ENCODE results near the gene TCERG1L. TPM values are rescaled to one million over a fixed set of nuclear protein-coding genes. Genes with fewer than 3 reads are reported as not detected.

Gene TCERG1L
- total RNA-seq, 2 experiments from 2014 or later: 0.06 TPM; not detected in 1

DNA sequence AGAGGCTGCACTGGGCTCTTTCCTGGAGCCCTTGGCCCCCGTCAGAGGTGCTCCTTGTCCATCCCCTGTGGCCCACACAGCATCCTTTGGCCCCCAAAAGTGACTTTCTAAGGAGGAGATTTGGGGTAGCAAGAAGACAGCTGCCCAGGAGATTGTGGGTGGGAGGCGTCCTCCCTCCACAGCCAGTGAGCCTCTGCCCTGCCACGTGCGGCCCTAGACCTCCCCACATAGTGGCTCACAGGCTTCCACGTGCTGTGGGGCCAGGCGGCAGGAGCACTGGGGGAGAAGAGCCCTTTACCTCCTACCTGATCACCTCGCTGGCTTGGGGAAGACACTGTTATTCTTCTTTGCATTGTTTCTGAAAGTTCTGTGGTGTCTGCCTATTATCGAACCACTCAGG lies 178.8 kb downstream of the TCERG1L start:
- Histone ChIP-seq H3K27ac (ENCODE audit: low read depth in 1 of 2, low read length in 2 of 2) (no peak overlapping the region), H3K4me1 (ENCODE audit: insufficient read depth, low read length) (no peaks in the 10 kb centered on the region), H3K4me3 (ENCODE audit: low read length) (no peak overlapping the region), H3K36me3 (ENCODE audit: insufficient read depth, low read length) (no peaks in the 10 kb centered on the region), H3K9me3 (ENCODE audit: control insufficient read depth in 1 of 2, insufficient read depth in 1 of 2, low read length in 2 of 2) (peaks cover 0 to 26% of the 10 kb centered on the region in 2 experiments), H3K27me3 (ENCODE audit: control insufficient read depth in 1 of 2, insufficient read depth in 2 of 2, low read length in 2 of 2) (no peaks in the 10 kb centered on the region)
- intact Hi-C loops (cut with DNase I, micrococcal nuclease): no loop called here
- no peak overlapping the region for H3K27ac Mint-ChIP-seq
- TF ChIP-seq CTCF (IDR thresholded peaks at IDR 0.05): no peak
- H3K4me3 Mint-ChIP-seq: no peak overlapping the region
- peaks cover 6% of the 10 kb centered on the region for H3K4me1 Mint-ChIP-seq (ENCODE audit: low read depth)
- CTCF ChIA-PET: no interaction called here
- ATAC-seq (ENCODE audit: poor library complexity) (no peak), DNase-seq (no peak)
- H3K36me3 Mint-ChIP-seq (ENCODE audit: low read depth): no peaks in the 10 kb centered on the region
- H3K27me3 Mint-ChIP-seq: no peaks in the 10 kb centered on the region
- no peaks in the 10 kb centered on the region for H3K9me3 Mint-ChIP-seq
- POLR2A ChIA-PET: no interaction called here

DNA sequence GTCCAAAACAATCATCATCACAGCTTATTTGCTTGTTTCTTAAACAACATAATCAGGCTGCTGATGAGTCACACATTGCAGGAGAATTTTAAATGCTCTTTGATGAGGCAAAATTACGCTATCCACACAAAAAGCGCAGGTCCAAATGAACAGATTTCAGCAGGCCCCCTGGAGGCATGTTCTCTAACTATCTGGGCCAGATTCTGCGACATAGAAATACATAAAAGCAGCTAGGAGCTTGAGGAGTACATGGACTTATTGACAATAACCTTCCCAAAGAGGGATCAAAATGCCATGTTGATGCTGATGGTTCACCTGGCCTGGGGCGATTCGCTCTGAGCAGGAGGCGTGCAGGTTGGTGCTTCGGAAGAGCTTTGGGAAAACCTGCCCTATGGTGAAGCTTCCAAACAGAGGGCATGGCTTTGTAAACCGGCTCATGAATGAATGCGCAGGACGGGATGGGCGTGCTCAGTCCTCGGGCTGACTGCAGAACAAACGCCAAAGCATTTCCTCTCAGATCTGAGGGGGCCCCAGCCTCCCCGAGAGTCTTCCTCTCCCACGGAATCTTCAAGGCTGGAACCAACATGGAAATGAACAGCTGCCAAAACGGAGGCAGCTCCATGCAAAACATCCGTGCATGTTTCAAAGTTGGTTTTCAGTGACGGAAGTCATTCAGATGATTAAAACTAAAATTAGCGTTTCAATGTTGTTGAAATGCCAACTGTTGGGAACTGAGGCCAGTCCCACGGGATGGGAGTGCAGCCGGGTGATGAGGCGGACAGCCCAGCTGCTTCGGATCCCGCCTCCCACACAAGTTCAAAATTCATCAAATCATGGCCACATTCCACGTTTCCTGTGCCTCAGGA lies 179.6 kb downstream of the TCERG1L start:
- POLR2A ChIA-PET: no interaction called here

GRCh38 chr10:131130025-131130424 lies 181.5 kb downstream of the TCERG1L start:
- ATAC-seq (ENCODE audit: poor library complexity) (no peak), DNase-seq (no peak)
- ChIA-PET CTCF (no interaction called here), POLR2A (no interaction called here)
- Mint-ChIP-seq H3K4me1 (ENCODE audit: low read depth) (peaks cover 18% of the 10 kb centered on the region), H3K9me3 (no peaks in the 10 kb centered on the region), H3K27ac (no peak overlapping the region), H3K27me3 (no peaks in the 10 kb centered on the region), H3K4me3 (no peak overlapping the region), H3K36me3 (ENCODE audit: low read depth) (no peaks in the 10 kb centered on the region)
- Histone ChIP-seq H3K9me3 (ENCODE audit: control insufficient read depth in 1 of 2, insufficient read depth in 1 of 2, low read length in 2 of 2) (peaks cover 0 to 16% of the 10 kb centered on the region in 2 experiments), H3K27ac (ENCODE audit: low read depth in 1 of 2, low read length in 2 of 2) (no peak overlapping the region), H3K4me3 (ENCODE audit: low read length) (no peak overlapping the region), H3K36me3 (ENCODE audit: insufficient read depth, low read length) (no peaks in the 10 kb centered on the region), H3K27me3 (ENCODE audit: control insufficient read depth in 1 of 2, insufficient read depth in 2 of 2, low read length in 2 of 2) (peaks cover 0 to 3% of the 10 kb centered on the region in 2 experiments), H3K4me1 (ENCODE audit: insufficient read depth, low read length) (no peaks in the 10 kb centered on the region)
- TF ChIP-seq CTCF (IDR thresholded peaks at IDR 0.05): no peak
- intact Hi-C loops (cut with DNase I, micrococcal nuclease): no loop called here

More for the DNA sequence above, 179.6 kb downstream of the TCERG1L start:
- CTCF ChIA-PET: no interaction called here
- Histone ChIP-seq H3K27me3 (ENCODE audit: control insufficient read depth in 1 of 2, insufficient read depth in 2 of 2, low read length in 2 of 2) (peaks cover 0 to 3% of the 10 kb centered on the region in 2 experiments), H3K36me3 (ENCODE audit: insufficient read depth, low read length) (no peaks in the 10 kb centered on the region), H3K4me1 (ENCODE audit: insufficient read depth, low read length) (no peaks in the 10 kb centered on the region), H3K27ac (ENCODE audit: low read depth in 1 of 2, low read length in 2 of 2) (no peak overlapping the region), H3K4me3 (ENCODE audit: low read length) (no peak overlapping the region), H3K9me3 (ENCODE audit: control insufficient read depth in 1 of 2, insufficient read depth in 1 of 2, low read length in 2 of 2) (peaks cover 0 to 22% of the 10 kb centered on the region in 2 experiments)
- no peak for TF ChIP-seq CTCF (IDR thresholded peaks at IDR 0.05)
- DNase-seq (no peak), ATAC-seq (ENCODE audit: poor library complexity) (no peak)
- intact Hi-C loops (cut with DNase I, micrococcal nuclease): no loop called here
- H3K27ac Mint-ChIP-seq: no peak overlapping the region
- H3K9me3 Mint-ChIP-seq: no peaks in the 10 kb centered on the region
- no peaks in the 10 kb centered on the region for H3K27me3 Mint-ChIP-seq
- no peak overlapping the region for H3K4me3 Mint-ChIP-seq
- H3K4me1 Mint-ChIP-seq (ENCODE audit: low read depth): peaks cover 13% of the 10 kb centered on the region
- H3K36me3 Mint-ChIP-seq (ENCODE audit: low read depth): no peaks in the 10 kb centered on the region

Measured in CD4-positive, alpha-beta T cell (primary cell).